OCI-LY1 (cell line): ENCODE results near the gene PTPRG.

Source experiments
- H2AFZ ChIP-seq: fragments of 200-600 bp; sonication (generic), shearing (Covaris generic); 2 replicates; pipeline ENCODE4 v1.6.0; 2014; ENCODE audit warnings: antibody characterized with exemption, mild to moderate bottlenecking, low read length
- H3F3A ChIP-seq: fragments of 200-600 bp; sonication (generic), shearing (Covaris generic); 2 replicates; pipeline ENCODE4 v1.6.0; 2014; ENCODE audit warnings: mild to moderate bottlenecking, antibody characterized with exemption, low read length, moderate library complexity; ENCODE audit not compliant: insufficient read depth
- H3K27ac ChIP-seq: fragments of 200-600 bp; sonication (generic); 2 replicates; pipeline ENCODE4 v1.5.1; 2014; ENCODE audit warnings: low read length, mixed run types, mild to moderate bottlenecking, low read depth; ENCODE audit not compliant: poor library complexity, severe bottlenecking
- H3K27me3 ChIP-seq: fragments of 200-600 bp; sonication (generic); 2 replicates; pipeline ENCODE4 v1.6.0; 2014; ENCODE audit warnings: antibody characterized with exemption, mild to moderate bottlenecking, low read length, moderate library complexity; ENCODE audit not compliant: insufficient read depth
- H3K36me3 ChIP-seq: fragments of 200-600 bp; sonication (generic); 2 replicates; pipeline ENCODE4 v1.6.1; 2014; ENCODE audit warnings: mild to moderate bottlenecking, antibody characterized with exemption, low read length, moderate library complexity, mixed read lengths; ENCODE audit not compliant: insufficient read depth
- H3K4me1 ChIP-seq: fragments of 200-600 bp; sonication (generic); 2 replicates; pipeline ENCODE4 v1.5.1; 2014; ENCODE audit warnings: mild to moderate bottlenecking, low read length, moderate library complexity; ENCODE audit not compliant: insufficient read depth, severe bottlenecking
- H3K4me2 ChIP-seq: fragments of 200-600 bp; sonication (generic), shearing (Covaris generic); 2 replicates; pipeline ENCODE4 v1.6.1; 2014; ENCODE audit warnings: low read length
- H3K4me3 ChIP-seq: fragments of 200-600 bp; sonication (generic); 2 replicates; pipeline ENCODE4 v1.5.1; 2014; ENCODE audit warnings: low read length, low read depth, mild to moderate bottlenecking, mixed read lengths; ENCODE audit not compliant: poor library complexity, severe bottlenecking
- H3K79me2 ChIP-seq: fragments of 200-600 bp; shearing (Covaris generic); 2 replicates; pipeline ENCODE4 v1.6.1; 2016; ENCODE audit warnings: mixed run types, low read length, mixed read lengths; ENCODE audit not compliant: insufficient read depth
- H3K9ac ChIP-seq: fragments of 200-600 bp; sonication (generic), shearing (Covaris generic); 2 replicates; pipeline ENCODE4 v1.6.1; 2014; ENCODE audit warnings: mild to moderate bottlenecking, low read length, mixed read lengths
- H3K9me2 ChIP-seq: fragments of 200-600 bp; sonication (generic), shearing (Covaris generic); 2 replicates; pipeline ENCODE4 v1.6.1; 2014; ENCODE audit warnings: low read depth, mild to moderate bottlenecking, low read length, mixed read lengths
- H3K9me3 ChIP-seq: fragments of 200-600 bp; shearing (Covaris generic); 2 replicates; pipeline ENCODE4 v1.6.1; 2014; ENCODE audit warnings: low read length, mixed read lengths
- H4K20me1 ChIP-seq: fragments of 200-600 bp; sonication (generic), shearing (Covaris generic); 2 replicates; pipeline ENCODE4 v1.6.0; 2016; ENCODE audit warnings: mild to moderate bottlenecking, low read length; ENCODE audit not compliant: insufficient read depth
- EZH2 ChIP-seq: fragments of 200-600 bp; sonication (generic), shearing (Covaris generic); IDR thresholded peaks from 2 replicates; pipeline ENCODE4 v1.8.0; 2017; ENCODE audit warnings: borderline replicate concordance, mixed run types, mild to moderate bottlenecking, antibody characterized with exemption, low read length, moderate library complexity, mixed read lengths
- TF ChIP-seq, protein P1 (sequence below): fragments of 200-600 bp; sonication (generic), shearing (Covaris generic); IDR thresholded peaks from 2 replicates; pipeline ENCODE4 v1.5.1; 2017; ENCODE audit warnings: mild to moderate bottlenecking, antibody characterized with exemption, low read length, moderate library complexity, mixed read lengths

Gene PTPRG

DNA sequence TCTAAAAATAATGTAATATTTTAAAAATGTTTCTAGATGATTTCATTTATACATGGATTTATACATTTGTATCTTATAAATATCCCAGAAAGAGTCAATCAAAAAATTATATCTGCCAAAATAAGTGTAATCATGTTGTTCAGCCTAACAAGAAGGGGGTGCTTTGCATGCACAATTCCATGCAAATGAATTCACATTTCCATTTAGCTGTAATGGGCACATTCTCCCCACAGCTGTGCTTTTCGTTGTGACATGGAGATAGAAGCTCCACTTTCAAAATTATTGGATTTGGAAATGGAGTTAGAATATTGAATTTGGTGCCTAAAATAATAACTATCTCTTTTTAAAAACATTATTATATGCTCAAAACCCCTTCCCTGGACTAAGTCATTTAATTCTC lies 270.6 kb downstream of the PTPRG start:
- H3K27me3 ChIP-seq, result no peaks in the 10 kb centered on the region
- H3K4me1 ChIP-seq, result no peaks in the 10 kb centered on the region
- no peak overlapping the region for H2AFZ ChIP-seq
- H3K36me3 ChIP-seq, result no peaks in the 10 kb centered on the region
- H3K9me2 ChIP-seq, result no peaks in the 10 kb centered on the region
- no peaks in the 10 kb centered on the region for H4K20me1 ChIP-seq
- H3K9ac ChIP-seq, result no peak overlapping the region
- TF ChIP-seq, protein P1, sequence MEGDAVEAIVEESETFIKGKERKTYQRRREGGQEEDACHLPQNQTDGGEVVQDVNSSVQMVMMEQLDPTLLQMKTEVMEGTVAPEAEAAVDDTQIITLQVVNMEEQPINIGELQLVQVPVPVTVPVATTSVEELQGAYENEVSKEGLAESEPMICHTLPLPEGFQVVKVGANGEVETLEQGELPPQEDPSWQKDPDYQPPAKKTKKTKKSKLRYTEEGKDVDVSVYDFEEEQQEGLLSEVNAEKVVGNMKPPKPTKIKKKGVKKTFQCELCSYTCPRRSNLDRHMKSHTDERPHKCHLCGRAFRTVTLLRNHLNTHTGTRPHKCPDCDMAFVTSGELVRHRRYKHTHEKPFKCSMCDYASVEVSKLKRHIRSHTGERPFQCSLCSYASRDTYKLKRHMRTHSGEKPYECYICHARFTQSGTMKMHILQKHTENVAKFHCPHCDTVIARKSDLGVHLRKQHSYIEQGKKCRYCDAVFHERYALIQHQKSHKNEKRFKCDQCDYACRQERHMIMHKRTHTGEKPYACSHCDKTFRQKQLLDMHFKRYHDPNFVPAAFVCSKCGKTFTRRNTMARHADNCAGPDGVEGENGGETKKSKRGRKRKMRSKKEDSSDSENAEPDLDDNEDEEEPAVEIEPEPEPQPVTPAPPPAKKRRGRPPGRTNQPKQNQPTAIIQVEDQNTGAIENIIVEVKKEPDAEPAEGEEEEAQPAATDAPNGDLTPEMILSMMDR, result no peak
- TF ChIP-seq EZH2, result no peak
- no peak overlapping the region for H3K4me2 ChIP-seq
- H3K79me2 ChIP-seq, result no peaks in the 10 kb centered on the region
- H3K27ac ChIP-seq, result no peak overlapping the region
- no peak overlapping the region for H3K4me3 ChIP-seq
- no peaks in the 10 kb centered on the region for H3F3A ChIP-seq
- H3K9me3 ChIP-seq, result no peaks in the 10 kb centered on the region

DNA sequence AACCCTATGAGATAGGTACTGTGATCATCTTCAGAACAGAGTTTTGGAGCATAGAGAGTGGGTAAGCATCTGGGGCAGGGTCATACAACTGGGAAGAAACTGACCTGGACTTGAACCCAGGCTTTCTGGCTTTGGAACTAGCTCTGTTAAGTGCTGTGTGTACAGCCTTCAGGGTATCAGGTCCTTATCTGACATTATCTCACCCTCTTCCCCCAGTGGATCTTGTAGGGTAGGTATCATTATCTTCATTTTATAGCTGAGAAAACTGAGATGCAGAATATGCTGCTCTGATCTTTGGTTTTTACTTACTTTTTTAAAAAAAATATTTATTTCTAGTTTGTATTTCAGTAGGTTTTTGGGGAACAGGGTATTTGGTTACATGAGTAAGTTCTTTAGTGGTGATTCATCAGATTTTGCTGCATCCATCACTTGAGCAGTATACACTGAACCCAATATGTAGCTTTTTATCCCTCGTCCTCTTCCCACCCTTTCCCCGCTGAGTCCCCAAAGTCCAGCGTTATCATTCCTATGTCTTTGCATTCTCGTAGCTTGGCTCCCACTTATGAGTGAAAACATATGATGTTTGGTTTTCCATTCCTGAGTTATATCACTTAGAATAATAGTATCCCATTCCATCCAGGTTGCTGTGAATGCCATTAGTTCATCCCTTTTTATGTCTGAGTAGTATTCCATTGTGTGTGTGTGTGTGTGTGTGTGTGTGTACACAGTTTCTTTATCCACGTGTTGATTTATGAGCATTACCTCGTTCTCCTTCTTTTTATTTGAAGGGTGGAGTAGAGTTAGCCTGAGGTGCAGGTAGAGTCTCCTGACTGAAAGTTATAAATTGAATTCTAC lies 271.2 kb downstream of the PTPRG start:
- Histone ChIP-seq H3K4me1 (no peaks in the 10 kb centered on the region), H3K9ac (no peak overlapping the region), H3K27ac (no peak overlapping the region), H3K79me2 (no peaks in the 10 kb centered on the region), H3K4me3 (no peak overlapping the region), H3K27me3 (no peaks in the 10 kb centered on the region), H3K4me2 (no peak overlapping the region), H4K20me1 (no peaks in the 10 kb centered on the region), H3K36me3 (no peaks in the 10 kb centered on the region), H2AFZ (no peak overlapping the region), H3K9me2 (no peaks in the 10 kb centered on the region), H3F3A (no peaks in the 10 kb centered on the region), H3K9me3 (no peaks in the 10 kb centered on the region)
- TF ChIP-seq, protein P1, result no peak
- TF ChIP-seq EZH2, result no peak

DNA sequence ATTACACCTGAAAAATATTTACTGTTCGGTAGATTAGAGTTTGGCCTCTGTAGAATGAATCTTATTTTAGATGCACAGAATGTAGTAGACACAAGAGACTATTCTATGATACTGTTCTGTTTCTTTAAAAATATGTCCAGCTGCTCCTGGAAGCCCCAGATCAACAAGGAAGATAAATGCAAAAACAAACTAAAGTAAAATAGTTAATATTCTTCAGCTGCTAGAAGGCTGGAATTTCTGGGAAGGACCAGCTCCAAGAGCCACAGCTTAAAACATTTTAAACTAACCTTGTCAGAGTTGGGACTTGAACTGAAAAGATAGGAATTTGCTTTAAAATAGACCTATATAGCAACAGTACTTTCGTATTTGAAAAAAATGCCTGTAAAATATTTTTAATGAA lies 277.9 kb downstream of the PTPRG start:
- H4K20me1 ChIP-seq, result no peaks in the 10 kb centered on the region
- H2AFZ ChIP-seq, result no peak overlapping the region
- H3K4me2 ChIP-seq, result no peak overlapping the region
- no peaks in the 10 kb centered on the region for H3K9me3 ChIP-seq
- no peak overlapping the region for H3K27ac ChIP-seq
- no peak overlapping the region for H3K4me3 ChIP-seq
- H3K79me2 ChIP-seq, result no peaks in the 10 kb centered on the region
- H3K36me3 ChIP-seq, result no peaks in the 10 kb centered on the region
- H3K4me1 ChIP-seq, result no peaks in the 10 kb centered on the region
- no peaks in the 10 kb centered on the region for H3K9me2 ChIP-seq
- TF ChIP-seq, protein P1, result no peak
- no peak for TF ChIP-seq EZH2
- H3F3A ChIP-seq, result no peaks in the 10 kb centered on the region
- H3K9ac ChIP-seq, result no peak overlapping the region
- no peaks in the 10 kb centered on the region for H3K27me3 ChIP-seq
